ENCODE results near the gene CNIH2.

The CNIH2 gene

DNA sequence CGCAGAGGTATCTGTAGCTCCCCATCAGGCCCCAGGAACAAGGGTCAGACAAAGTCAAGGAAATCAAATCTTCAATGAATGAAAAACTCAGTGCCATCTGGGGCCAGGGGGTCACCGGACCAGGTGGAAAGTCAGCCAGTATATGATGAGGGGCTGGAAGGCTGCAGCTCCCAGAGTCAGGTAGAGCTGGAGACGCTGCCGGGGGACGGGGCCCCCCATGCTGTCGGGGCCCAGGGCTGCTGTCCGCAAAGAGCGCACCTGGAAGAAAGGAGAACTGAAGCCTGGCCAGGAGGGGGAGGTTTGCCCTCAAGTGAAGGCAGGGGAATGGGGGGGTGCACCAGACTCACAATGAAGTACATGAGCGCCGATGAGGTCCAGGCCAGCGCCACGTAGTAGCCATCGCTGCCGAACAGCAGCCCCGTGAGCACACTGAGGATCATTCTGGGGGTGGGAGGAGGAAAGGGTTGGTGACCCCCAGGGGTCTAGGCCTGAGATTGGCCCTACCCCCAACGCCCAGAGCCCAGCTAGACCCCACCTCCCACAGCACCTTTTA, 6.6 kb downstream of the CNIH2 start:
- Histone ChIP-seq H3K27me3 (ENCODE audit: control insufficient read depth in 1 of 2, insufficient read depth in 1 of 2, low read length in 2 of 2) (peaks cover under 1 to 2% of the 10 kb centered on the region in 2 experiments), H3K4ac (ENCODE audit: low read depth in 1 of 2, low read length in 2 of 2) (no peak overlapping the region)
- WGBS, result 96% methylated on average over 15 of the region's 16 CpGs

DNA sequence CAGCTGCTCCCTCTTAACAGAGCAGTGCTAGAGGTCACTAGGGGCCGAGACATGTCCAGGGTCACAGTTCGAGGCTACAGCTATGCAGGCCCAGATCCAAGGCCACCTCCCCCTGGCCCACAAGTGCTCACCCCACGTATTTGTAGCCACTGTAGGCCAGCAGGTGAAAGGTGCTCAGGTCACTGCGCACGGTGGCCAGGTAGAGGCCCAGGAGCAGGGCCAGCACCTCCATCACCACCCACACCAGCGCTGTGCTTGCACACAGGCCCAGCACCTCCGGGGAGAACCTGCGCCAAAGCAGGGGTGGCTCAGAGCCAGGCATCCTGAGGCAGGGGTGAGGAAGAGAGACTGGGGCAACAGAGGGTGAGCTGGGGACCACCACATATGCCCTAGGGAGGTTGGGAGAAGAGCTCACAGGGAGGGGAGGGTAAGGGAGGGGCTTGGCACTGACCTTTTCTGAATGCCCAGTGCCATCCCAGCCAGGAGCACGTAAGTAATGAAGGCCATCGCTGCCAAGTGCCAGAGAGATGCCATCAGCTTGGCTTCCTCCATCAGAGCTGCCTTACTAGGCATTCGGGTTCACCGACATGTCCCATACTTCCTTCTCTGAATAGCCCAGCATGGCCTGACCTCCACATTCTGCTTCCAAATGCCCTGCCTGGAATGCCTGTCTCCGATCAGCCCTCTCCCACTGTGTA, 7.4 kb downstream of the CNIH2 start:
- no peak overlapping the region for H3K4ac ChIP-seq (ENCODE audit: low read depth in 1 of 2, low read length in 2 of 2)
- no peak overlapping the region for H3K18ac ChIP-seq (ENCODE audit: low read depth in 1 of 2, low read length in 2 of 2)
- H3K4me3 ChIP-seq (ENCODE audit: insufficient read depth in 1 of 2, low read depth in 1 of 2, low read length in 2 of 2), result no peak overlapping the region
- peaks cover 28% of the 10 kb centered on the region for H3K79me1 ChIP-seq (replicated peaks; ENCODE audit: low read length, poor library complexity, severe bottlenecking)
- no peaks in the 10 kb centered on the region for H3K9me3 ChIP-seq (ENCODE audit: control insufficient read depth, low read length)
- H3K4me2 ChIP-seq (ENCODE audit: low read length, poor library complexity, severe bottlenecking), result no peak overlapping the region
- H3K14ac ChIP-seq (ENCODE audit: low read length in 2 of 2), result no peak overlapping the region
- peaks cover 36 to 51% of the 10 kb centered on the region in 2 experiments for H3K36me3 ChIP-seq (ENCODE audit: control insufficient read depth in 1 of 2, insufficient read depth in 2 of 2, low read depth in 1 of 2, low read length in 2 of 2)
- H3K27ac ChIP-seq (ENCODE audit: low read length, poor library complexity, severe bottlenecking), result no peak overlapping the region
- DNase-seq, result no peak
- H4K91ac ChIP-seq (ENCODE audit: low read length), result no peak overlapping the region
- no peak overlapping the region for H3K9ac ChIP-seq (ENCODE audit: low read length)
- no peak overlapping the region for H3K23ac ChIP-seq (ENCODE audit: low read length in 2 of 2)
- peaks cover 0 to under 1% of the 10 kb centered on the region in 2 experiments for H3K27me3 ChIP-seq (ENCODE audit: control insufficient read depth in 1 of 2, insufficient read depth in 1 of 2, low read length in 2 of 2)
- no peak overlapping the region for H2AK5ac ChIP-seq (ENCODE audit: low read length, severe bottlenecking)
- no peak overlapping the region for H4K8ac ChIP-seq (ENCODE audit: low read length)
- peaks cover 46% of the 10 kb centered on the region for H3K4me1 ChIP-seq (ENCODE audit: control insufficient read depth, insufficient read depth, low read depth, low read length)
- 94% methylated on average over 13 of the region's 13 CpGs for WGBS
- H2BK15ac ChIP-seq (ENCODE audit: low read depth, poor library complexity, severe bottlenecking), result no peak overlapping the region
- no peak overlapping the region for H2BK12ac ChIP-seq (ENCODE audit: low read length in 2 of 2)
- no peak overlapping the region for H2BK5ac ChIP-seq (ENCODE audit: low read depth, low read length, poor library complexity, severe bottlenecking)
- no peak overlapping the region for H2AFZ ChIP-seq (ENCODE audit: low read depth, low read length)
- no peak overlapping the region for H2BK120ac ChIP-seq (ENCODE audit: low read depth, low read length)

More for the DNA sequence above, 6.6 kb downstream of the CNIH2 start:
- peaks cover 28% of the 10 kb centered on the region for H3K79me1 ChIP-seq (replicated peaks; ENCODE audit: low read length, poor library complexity, severe bottlenecking)
- H3K23ac ChIP-seq (ENCODE audit: low read length in 2 of 2), result no peak overlapping the region
- no peaks in the 10 kb centered on the region for H3K9me3 ChIP-seq (ENCODE audit: control insufficient read depth, low read length)
- H4K91ac ChIP-seq (ENCODE audit: low read length), result no peak overlapping the region
- no peak overlapping the region for H2AFZ ChIP-seq (ENCODE audit: low read depth, low read length)
- H3K4me3 ChIP-seq (ENCODE audit: insufficient read depth in 1 of 2, low read depth in 1 of 2, low read length in 2 of 2), result no peak overlapping the region
- no peak overlapping the region for H3K4me2 ChIP-seq (ENCODE audit: low read length, poor library complexity, severe bottlenecking)
- H4K8ac ChIP-seq (ENCODE audit: low read length), result no peak overlapping the region
- peaks cover 36 to 51% of the 10 kb centered on the region in 2 experiments for H3K36me3 ChIP-seq (ENCODE audit: control insufficient read depth in 1 of 2, insufficient read depth in 2 of 2, low read depth in 1 of 2, low read length in 2 of 2)
- H2BK12ac ChIP-seq (ENCODE audit: low read length in 2 of 2), result no peak overlapping the region
- H3K27ac ChIP-seq (ENCODE audit: low read length, poor library complexity, severe bottlenecking), result no peak overlapping the region
- no peak overlapping the region for H3K9ac ChIP-seq (ENCODE audit: low read length)
- no peak for DNase-seq
- no peak overlapping the region for H2BK5ac ChIP-seq (ENCODE audit: low read depth, low read length, poor library complexity, severe bottlenecking)
- peaks cover 40% of the 10 kb centered on the region for H3K4me1 ChIP-seq (ENCODE audit: control insufficient read depth, insufficient read depth, low read depth, low read length)
- H3K18ac ChIP-seq (ENCODE audit: low read depth in 1 of 2, low read length in 2 of 2), result no peak overlapping the region
- no peak overlapping the region for H3K14ac ChIP-seq (ENCODE audit: low read length in 2 of 2)
- H2BK120ac ChIP-seq (ENCODE audit: low read depth, low read length), result no peak overlapping the region
- no peak overlapping the region for H2AK5ac ChIP-seq (ENCODE audit: low read length, severe bottlenecking)
- H2BK15ac ChIP-seq (ENCODE audit: low read depth, poor library complexity, severe bottlenecking), result no peak overlapping the region

DNA sequence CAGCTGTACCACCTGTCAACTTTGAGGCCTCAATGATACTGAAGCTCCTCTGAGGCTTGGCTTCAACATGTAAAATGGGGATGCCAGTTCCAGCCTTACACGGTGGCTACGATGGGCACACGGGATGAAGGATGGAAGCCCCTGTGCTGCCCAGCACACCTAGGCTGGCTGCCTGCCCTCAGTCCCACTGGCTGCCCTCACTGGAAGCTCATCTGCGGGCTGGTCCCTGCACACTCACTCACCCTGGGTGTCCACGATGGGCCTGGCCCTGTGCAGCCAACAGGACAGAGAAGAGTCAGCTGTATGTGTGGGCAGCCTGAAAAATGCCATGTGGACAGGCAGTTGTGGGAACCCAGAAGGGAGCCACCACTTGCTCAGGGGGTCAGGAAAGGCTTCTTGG, 8.7 kb downstream of the CNIH2 start:
- Histone ChIP-seq H3K27me3 (ENCODE audit: control insufficient read depth in 1 of 2, insufficient read depth in 1 of 2, low read length in 2 of 2) (peaks cover 11% of the 10 kb centered on the region in 2 experiments), H3K4ac (ENCODE audit: low read depth in 1 of 2, low read length in 2 of 2) (no peak overlapping the region), H3K36me3 (ENCODE audit: control insufficient read depth in 1 of 2, insufficient read depth in 2 of 2, low read depth in 1 of 2, low read length in 2 of 2) (peaks cover 36 to 51% of the 10 kb centered on the region in 2 experiments), H3K18ac (ENCODE audit: low read depth in 1 of 2, low read length in 2 of 2) (no peak overlapping the region), H4K8ac (ENCODE audit: low read length) (peak overlapping the region; percentile 59), H2BK15ac (ENCODE audit: low read depth, poor library complexity, severe bottlenecking) (no peak overlapping the region), H3K9me3 (ENCODE audit: control insufficient read depth, low read length) (no peaks in the 10 kb centered on the region), H2BK12ac (ENCODE audit: low read length in 2 of 2) (no peak overlapping the region), H2AFZ (ENCODE audit: low read depth, low read length) (no peak overlapping the region), H3K9ac (ENCODE audit: low read length) (no peak overlapping the region), H3K27ac (ENCODE audit: low read length, poor library complexity, severe bottlenecking) (no peak overlapping the region), H2BK5ac (ENCODE audit: low read depth, low read length, poor library complexity, severe bottlenecking) (no peak overlapping the region), H2AK5ac (ENCODE audit: low read length, severe bottlenecking) (no peak overlapping the region), H3K14ac (ENCODE audit: low read length in 2 of 2) (no peak overlapping the region), H3K79me1 (replicated peaks; ENCODE audit: low read length, poor library complexity, severe bottlenecking) (peaks cover 28% of the 10 kb centered on the region), H3K4me1 (ENCODE audit: control insufficient read depth, insufficient read depth, low read depth, low read length) (peaks cover 46% of the 10 kb centered on the region), H4K91ac (ENCODE audit: low read length) (peak overlapping the region; percentile 65), H3K23ac (ENCODE audit: low read length in 2 of 2) (no peak overlapping the region), H2BK120ac (ENCODE audit: low read depth, low read length) (no peak overlapping the region), H3K4me3 (ENCODE audit: insufficient read depth in 1 of 2, low read depth in 1 of 2, low read length in 2 of 2) (no peak overlapping the region), H3K4me2 (ENCODE audit: low read length, poor library complexity, severe bottlenecking) (no peak overlapping the region)
- WGBS, result 94% methylated on average over 5 of the region's 5 CpGs
- no peak for DNase-seq

DNA sequence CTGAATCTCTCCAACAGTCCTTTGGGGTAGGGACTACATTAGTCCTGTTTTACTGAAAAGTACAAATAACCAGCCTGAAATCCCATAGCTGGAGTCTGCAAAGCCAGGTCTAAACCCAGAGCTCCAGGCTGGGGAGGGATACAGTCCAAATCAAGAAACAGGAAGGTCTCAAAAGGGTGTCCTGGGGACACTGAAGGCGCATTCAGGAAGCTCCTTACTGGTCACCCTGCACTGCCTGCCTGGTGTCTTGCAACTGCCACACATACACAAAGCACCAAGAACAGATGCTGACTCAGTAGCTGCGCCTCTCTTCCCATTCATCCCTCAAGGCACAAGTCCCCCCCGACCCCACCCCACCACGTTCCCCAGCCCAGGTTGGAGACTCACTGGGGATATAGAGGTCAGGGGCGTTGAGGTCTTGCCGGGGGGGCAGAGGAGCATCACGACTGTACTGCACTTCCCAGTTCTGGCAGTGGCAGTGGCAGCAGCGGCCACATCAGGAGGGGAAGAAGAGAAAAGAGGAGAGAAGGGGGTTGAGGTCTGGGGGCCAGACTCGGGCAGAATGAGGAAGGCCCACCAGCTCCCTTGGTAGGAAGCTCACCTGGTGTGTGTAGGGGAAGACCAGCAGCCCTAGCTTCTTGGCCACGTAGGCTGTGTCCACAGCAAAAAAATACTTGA, 9.4 kb downstream of the CNIH2 start:
- Histone ChIP-seq H3K14ac (ENCODE audit: low read length in 2 of 2) (no peak overlapping the region), H3K4ac (ENCODE audit: low read depth in 1 of 2, low read length in 2 of 2) (no peak overlapping the region), H2BK5ac (ENCODE audit: low read depth, low read length, poor library complexity, severe bottlenecking) (no peak overlapping the region), H3K27ac (ENCODE audit: low read length, poor library complexity, severe bottlenecking) (no peak overlapping the region), H3K4me3 (ENCODE audit: insufficient read depth in 1 of 2, low read depth in 1 of 2, low read length in 2 of 2) (peak overlapping the region in 1 of 2 experiments; percentile 92), H3K27me3 (ENCODE audit: control insufficient read depth in 1 of 2, insufficient read depth in 1 of 2, low read length in 2 of 2) (peaks cover 12 to 16% of the 10 kb centered on the region in 2 experiments), H4K91ac (ENCODE audit: low read length) (no peak overlapping the region), H3K18ac (ENCODE audit: low read depth in 1 of 2, low read length in 2 of 2) (no peak overlapping the region), H2BK120ac (ENCODE audit: low read depth, low read length) (no peak overlapping the region), H2BK15ac (ENCODE audit: low read depth, poor library complexity, severe bottlenecking) (no peak overlapping the region), H2AK5ac (ENCODE audit: low read length, severe bottlenecking) (peak overlapping the region; percentile 27), H3K79me1 (replicated peaks; ENCODE audit: low read length, poor library complexity, severe bottlenecking) (peaks cover 28% of the 10 kb centered on the region), H2AFZ (ENCODE audit: low read depth, low read length) (no peak overlapping the region), H3K4me1 (ENCODE audit: control insufficient read depth, insufficient read depth, low read depth, low read length) (peaks cover 46% of the 10 kb centered on the region), H3K36me3 (ENCODE audit: control insufficient read depth in 1 of 2, insufficient read depth in 2 of 2, low read depth in 1 of 2, low read length in 2 of 2) (peaks cover 36 to 51% of the 10 kb centered on the region in 2 experiments), H4K8ac (ENCODE audit: low read length) (peak overlapping the region; percentile 45), H3K23ac (ENCODE audit: low read length in 2 of 2) (peak overlapping the region in 1 of 2 experiments; percentile 87), H3K9me3 (ENCODE audit: control insufficient read depth, low read length) (no peaks in the 10 kb centered on the region), H3K9ac (ENCODE audit: low read length) (peak overlapping the region; percentile 99), H3K4me2 (ENCODE audit: low read length, poor library complexity, severe bottlenecking) (peak overlapping the region; percentile 90), H2BK12ac (ENCODE audit: low read length in 2 of 2) (peak overlapping the region in 1 of 2 experiments; percentile 21)
- WGBS, result 90% methylated on average over 7 of the region's 10 CpGs
- DNase-seq, result no peak

Data from mesenchymal stem cell (in vitro differentiated cells and primary cell).